Activated naive CD8-positive, alpha-beta T cell treated with anti-CD3 and anti-CD28 coated beads for 36 hours (primary cell): Measurements from ENCODE around the gene SYNGR1. TPM values are rescaled to one million over a fixed set of nuclear protein-coding genes. Genes with fewer than 3 reads are reported as not detected.

Experiments
- DNase-seq: peaks from one replicate; pipeline ENCODE4 v3.0.0; 2021
- H3K27ac Mint-ChIP-seq: one replicate; pipeline ENCODE4 v1.8.0; 2022; ENCODE audit warnings: mild to moderate bottlenecking, moderate library complexity, mixed read lengths
- H3K27me3 Mint-ChIP-seq: one replicate; pipeline ENCODE4 v1.8.0; 2022; ENCODE audit warnings: mild to moderate bottlenecking, mixed read lengths
- H3K36me3 Mint-ChIP-seq: one replicate; pipeline ENCODE4 v1.8.0; 2021; ENCODE audit warnings: mild to moderate bottlenecking, mixed read lengths
- H3K4me1 Mint-ChIP-seq: one replicate; pipeline ENCODE4 v1.8.0; 2021; ENCODE audit warnings: mixed read lengths
- H3K4me3 Mint-ChIP-seq: one replicate; pipeline ENCODE4 v1.8.0; 2022; ENCODE audit warnings: mild to moderate bottlenecking, moderate library complexity, mixed read lengths
- H3K9me3 Mint-ChIP-seq: one replicate; pipeline ENCODE4 v1.8.0; 2022; ENCODE audit warnings: mixed read lengths
- total RNA-seq, 2 experiments: library from RNA; stranded (reverse); gene quantifications; one replicate each; pipeline ENCODE4 v1.2.3, GENCODE V29; 2021

SYNGR1 gene
- total RNA-seq, 2 experiments from 2014 or later = 7.4 to 9.3 TPM

DNA sequence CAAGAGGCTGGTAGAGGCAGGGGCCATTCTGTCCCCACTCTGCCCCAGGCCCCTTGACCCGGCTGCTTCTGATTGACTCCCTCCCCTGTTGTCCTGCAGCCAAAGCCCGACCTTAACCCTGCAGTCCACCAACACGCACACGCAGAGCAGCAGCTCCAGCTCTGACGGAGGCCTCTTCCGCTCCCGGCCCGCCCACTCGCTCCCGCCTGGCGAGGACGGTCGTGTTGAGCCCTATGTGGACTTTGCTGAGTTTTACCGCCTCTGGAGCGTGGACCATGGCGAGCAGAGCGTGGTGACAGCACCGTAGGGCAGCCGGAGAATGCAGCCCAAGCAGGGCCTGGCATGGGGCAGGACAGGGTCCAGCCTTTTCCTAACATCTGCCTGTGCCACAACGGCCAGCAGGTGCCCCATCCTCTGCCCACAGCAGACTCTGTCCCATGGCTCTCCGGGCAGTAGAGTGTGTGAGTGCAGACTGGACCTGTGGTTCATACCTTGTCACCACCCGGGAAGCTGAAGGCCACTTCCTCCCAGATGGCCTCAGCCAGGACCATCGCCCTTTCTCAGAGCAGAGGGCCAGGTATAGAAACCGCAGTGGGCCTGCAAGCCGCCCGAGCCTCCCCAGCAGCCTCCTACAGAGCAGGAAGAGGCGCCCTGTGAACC is 80.3 kb downstream of the SYNGR1 start:
- Mint-ChIP-seq H3K4me3 (no peak overlapping the region), H3K36me3 (no peaks in the 10 kb centered on the region), H3K27ac (no peak overlapping the region), H3K4me1 (no peaks in the 10 kb centered on the region), H3K27me3 (no peaks in the 10 kb centered on the region), H3K9me3 (no peaks in the 10 kb centered on the region)
- no peak for DNase-seq

DNA sequence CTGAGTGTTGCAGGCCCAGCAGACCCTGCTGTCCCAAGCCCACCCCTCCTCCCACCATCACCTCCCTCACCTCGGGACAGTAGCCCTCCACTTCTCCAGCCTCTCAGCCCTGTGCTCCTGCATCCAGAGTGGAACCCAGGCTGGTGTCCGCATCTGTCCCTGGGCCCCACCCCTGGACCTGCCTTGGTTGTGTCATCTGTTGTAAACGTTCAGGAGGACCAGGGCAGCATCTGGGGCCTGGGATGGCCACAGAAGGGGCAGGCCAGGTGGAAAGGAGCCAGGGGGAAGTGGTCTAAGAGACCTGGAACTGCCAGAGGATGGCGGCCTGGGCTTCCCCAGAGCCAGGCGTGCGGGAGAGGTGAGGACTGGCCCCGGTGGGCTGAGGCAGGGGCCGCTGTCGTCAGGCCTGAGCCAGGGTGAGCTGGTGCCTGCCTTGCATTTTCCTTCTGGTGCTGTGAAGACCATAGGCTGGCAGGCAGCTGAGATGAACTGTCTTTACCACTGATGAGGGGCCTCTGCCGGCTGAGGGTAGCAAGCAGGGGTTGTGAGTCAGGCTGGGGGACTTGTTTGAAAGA is 80.9 kb downstream of the SYNGR1 start:
- DNase-seq = no peak
- H3K36me3 Mint-ChIP-seq = no peaks in the 10 kb centered on the region
- no peaks in the 10 kb centered on the region for H3K4me1 Mint-ChIP-seq
- no peaks in the 10 kb centered on the region for H3K9me3 Mint-ChIP-seq
- H3K27ac Mint-ChIP-seq = no peak overlapping the region
- no peak overlapping the region for H3K4me3 Mint-ChIP-seq
- H3K27me3 Mint-ChIP-seq = no peaks in the 10 kb centered on the region

DNA sequence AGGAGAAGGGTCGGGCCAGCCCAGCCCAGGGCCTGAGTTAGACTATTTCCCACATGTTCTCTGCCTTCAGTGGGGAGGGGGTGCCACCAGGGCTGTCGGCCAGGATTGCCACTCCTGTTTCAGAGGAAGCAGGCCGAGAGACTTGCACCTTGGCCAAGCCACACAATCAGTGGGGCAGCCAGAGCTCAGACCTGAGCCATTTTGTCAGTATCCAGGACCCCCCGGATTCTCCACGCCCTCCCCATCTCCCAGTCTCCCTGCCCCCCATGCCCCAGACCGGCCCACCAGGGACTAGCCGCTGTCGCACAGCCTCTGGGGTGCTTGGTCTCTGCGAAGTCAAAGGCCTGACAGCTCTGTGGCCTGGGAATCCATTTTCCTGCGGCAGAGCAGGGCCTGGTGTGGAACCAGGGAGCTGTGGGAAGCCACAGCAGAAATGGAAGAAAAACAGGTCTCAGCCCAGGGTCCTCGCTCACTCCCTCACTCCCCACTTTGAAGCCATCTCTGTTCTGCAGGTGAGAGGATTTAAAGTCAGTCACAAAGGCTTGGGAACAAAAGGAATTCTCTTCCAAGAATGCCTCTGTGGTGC is 81.5 kb downstream of the SYNGR1 start:
- no peaks in the 10 kb centered on the region for H3K36me3 Mint-ChIP-seq
- H3K4me1 Mint-ChIP-seq = no peaks in the 10 kb centered on the region
- H3K27me3 Mint-ChIP-seq = no peaks in the 10 kb centered on the region
- DNase-seq = no peak
- no peaks in the 10 kb centered on the region for H3K9me3 Mint-ChIP-seq
- no peak overlapping the region for H3K4me3 Mint-ChIP-seq
- H3K27ac Mint-ChIP-seq = no peak overlapping the region

DNA sequence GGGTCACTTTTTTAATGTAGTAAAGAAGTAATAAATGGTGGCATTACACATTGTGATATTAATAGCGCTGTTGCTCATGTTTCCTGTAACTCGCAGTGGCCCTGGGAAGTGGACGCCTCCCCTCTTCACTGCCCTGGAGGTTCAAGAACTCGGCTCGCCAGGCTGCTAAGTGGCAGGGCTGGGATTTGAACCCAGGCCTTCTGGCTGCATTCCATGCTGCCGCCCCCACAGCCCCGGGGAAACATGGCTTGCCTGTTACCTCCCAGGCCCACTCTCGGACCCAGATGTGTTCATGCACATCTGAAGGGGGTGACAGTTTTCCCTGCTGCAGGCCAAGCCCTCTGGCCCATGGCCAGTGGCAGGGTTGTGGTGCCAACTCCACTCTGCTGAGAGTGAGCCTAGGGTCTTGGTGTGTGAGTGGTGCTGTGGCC is 82.0 kb downstream of the SYNGR1 start:
- no peaks in the 10 kb centered on the region for H3K36me3 Mint-ChIP-seq
- no peaks in the 10 kb centered on the region for H3K9me3 Mint-ChIP-seq
- no peaks in the 10 kb centered on the region for H3K4me1 Mint-ChIP-seq
- H3K27ac Mint-ChIP-seq = no peak overlapping the region
- H3K27me3 Mint-ChIP-seq = no peaks in the 10 kb centered on the region
- no peak for DNase-seq
- no peak overlapping the region for H3K4me3 Mint-ChIP-seq

DNA sequence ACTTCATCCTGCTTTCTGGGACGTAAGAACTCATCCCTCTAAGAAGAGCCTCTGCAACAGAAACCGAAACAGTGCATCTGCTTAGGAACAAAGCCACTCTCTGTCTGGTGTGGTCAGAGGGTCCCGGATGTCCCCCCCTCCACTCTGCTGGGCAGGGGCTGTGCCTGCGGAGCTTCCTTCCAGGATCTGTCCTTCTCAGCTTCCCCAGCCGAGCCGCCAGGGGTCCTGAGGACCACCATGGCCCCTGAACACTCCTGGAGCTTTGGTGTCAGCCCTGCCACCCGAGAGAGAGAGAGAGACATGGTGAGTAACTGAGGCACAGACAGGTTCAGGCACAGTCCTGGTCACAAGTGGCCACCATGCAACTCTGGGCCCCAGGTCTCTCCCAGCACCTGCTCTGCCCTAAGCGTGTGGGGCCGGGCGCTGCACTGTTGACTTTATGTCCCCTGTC is 82.6 kb downstream of the SYNGR1 start:
- Mint-ChIP-seq H3K4me1 (peaks cover 4% of the 10 kb centered on the region), H3K27me3 (no peaks in the 10 kb centered on the region), H3K27ac (no peak overlapping the region), H3K9me3 (no peaks in the 10 kb centered on the region), H3K4me3 (no peak overlapping the region), H3K36me3 (no peaks in the 10 kb centered on the region)
- no peak for DNase-seq

DNA sequence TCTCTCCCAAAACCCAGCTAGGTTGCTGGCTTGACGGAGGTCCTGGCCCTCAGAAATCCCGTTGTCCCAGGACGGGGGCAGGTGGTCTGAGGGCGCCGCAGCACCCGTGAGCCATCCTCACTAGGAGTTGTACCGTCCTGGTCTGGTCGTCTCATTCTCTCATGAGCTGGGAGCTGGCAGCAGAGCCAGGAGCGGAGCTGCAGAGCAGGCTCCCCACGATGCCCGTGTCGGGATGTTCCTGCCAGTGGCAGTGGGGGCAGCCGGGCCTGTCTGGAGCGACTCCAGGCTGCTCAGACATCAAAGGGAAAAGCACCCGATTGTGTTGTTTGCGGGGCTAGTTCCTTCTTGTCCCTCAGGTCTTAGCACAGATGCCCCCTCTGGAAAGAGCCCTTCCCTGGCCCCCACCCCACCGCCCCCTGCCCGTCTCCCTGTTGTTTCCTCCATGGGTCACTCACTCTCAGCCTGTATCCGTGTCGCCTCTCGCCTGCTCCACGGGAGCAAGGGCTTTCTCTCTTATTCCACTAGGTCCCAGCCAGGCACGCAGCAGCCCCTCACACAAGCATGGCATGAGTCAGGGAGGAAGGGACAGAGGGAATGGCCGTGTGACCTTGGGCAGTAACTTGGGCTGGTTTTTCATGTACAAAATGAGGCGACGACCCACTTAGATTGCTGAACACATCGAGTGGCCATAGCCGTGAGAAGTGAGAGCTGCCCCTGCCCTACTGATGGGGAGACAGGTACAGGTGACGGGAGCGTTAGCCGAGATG is 83.9 kb downstream of the SYNGR1 start:
- Mint-ChIP-seq H3K9me3 (no peaks in the 10 kb centered on the region), H3K27ac (no peak overlapping the region), H3K4me3 (no peak overlapping the region), H3K27me3 (peaks cover 4% of the 10 kb centered on the region), H3K36me3 (no peaks in the 10 kb centered on the region), H3K4me1 (peaks cover 6% of the 10 kb centered on the region)
- no peak for DNase-seq

DNA sequence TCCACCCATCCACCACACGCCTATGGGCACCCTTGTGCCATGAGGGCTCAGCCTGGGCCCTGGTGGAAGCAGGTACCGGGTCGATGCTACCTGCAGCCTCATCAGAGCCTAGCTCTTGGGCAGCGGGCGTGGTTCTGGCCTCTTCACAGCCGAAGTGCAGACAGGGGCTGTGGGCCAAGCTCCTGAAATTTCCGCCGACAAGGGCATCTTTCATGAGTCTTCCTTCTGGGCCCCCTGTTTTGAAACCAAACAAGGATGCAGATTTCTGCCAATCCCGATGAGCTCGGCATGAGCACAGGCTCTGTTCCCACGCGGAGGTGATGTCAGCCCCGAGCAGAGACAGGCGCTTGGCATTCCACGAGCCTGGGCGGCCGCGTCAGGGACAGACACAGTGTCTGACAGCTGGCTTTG is 84.5 kb downstream of the SYNGR1 start:
- H3K4me3 Mint-ChIP-seq = no peak overlapping the region
- peaks cover 6% of the 10 kb centered on the region for H3K4me1 Mint-ChIP-seq
- no peaks in the 10 kb centered on the region for H3K36me3 Mint-ChIP-seq
- no peak overlapping the region for H3K27ac Mint-ChIP-seq
- peaks cover 9% of the 10 kb centered on the region for H3K27me3 Mint-ChIP-seq
- H3K9me3 Mint-ChIP-seq = no peaks in the 10 kb centered on the region
- DNase-seq = no peak

DNA sequence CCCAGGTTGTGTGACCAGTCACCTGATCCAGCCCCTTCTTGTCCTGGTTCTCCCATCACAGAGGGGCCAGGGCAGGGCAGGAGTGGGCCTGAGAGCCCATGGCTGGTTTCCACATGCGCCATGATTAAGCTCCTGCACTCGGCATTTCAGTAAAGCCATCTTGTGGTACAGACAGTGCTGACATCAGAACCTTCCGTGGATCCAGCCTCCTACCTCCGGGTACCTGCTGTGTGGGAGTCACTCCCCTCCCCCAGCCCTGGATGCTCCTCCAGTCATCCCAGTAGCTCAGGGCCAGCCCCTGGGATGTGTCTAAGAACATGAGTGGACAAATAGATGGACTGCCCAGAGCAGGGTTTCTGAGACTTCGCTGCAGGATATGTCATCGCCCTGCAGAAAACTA is 84.9 kb downstream of the SYNGR1 start:
- Mint-ChIP-seq H3K36me3 (no peaks in the 10 kb centered on the region), H3K4me1 (peaks cover 6% of the 10 kb centered on the region), H3K27me3 (peaks cover 9% of the 10 kb centered on the region), H3K4me3 (no peak overlapping the region), H3K9me3 (no peaks in the 10 kb centered on the region), H3K27ac (no peak overlapping the region)
- no peak for DNase-seq

Other genes starting within 250 kb of the SYNGR1 start
- 10 to 100 TPM; 11.6 to 12.5 TPM for gene CBX7, start 197.3 kb upstream of the SYNGR1 start, total RNA-seq
- gene PDGFB, start 105.0 kb upstream of the SYNGR1 start, total RNA-seq = under 1 TPM; 0.35 to 0.40 TPM
- gene RPL3, start 30.4 kb upstream of the SYNGR1 start, total RNA-seq = 1,000 to 10,000 TPM; 3,164 to 3,255 TPM
- gene TAB1, start 49.8 kb downstream of the SYNGR1 start, total RNA-seq = 10 to 100 TPM; 17.1 to 18.2 TPM
- gene MGAT3, start 107.0 kb downstream of the SYNGR1 start, total RNA-seq = 1 to 10 TPM; 1.0 to 1.2 TPM
- gene MIEF1, start 152.3 kb downstream of the SYNGR1 start, total RNA-seq = 10 to 100 TPM; 62.9 to 65.0 TPM
- gene ATF4, start 170.6 kb downstream of the SYNGR1 start, total RNA-seq = 100 to 1,000 TPM; 806 to 814 TPM
- 100 to 1,000 TPM; 104 to 113 TPM for gene RPS19BP1, start 182.8 kb downstream of the SYNGR1 start, total RNA-seq
- gene CACNA1I, start 220.8 kb downstream of the SYNGR1 start, total RNA-seq = under 1 TPM; 0.26 to 0.27 TPM